ENCODE data around the gene EBI3.
"Not testable (repeated sequence)": the region's sequence is repeated elsewhere in the genome, so short reads cannot be mapped to it uniquely, and the experiment has no call there.

Gene EBI3

GRCh38 chr19:4278419-4279266 is 49.3 kb downstream of the EBI3 start, which contains the start of gene SHD:
SHD (plus strand) TSS chr19:4279266; CDS start chr19:4280064, 798 bp downstream.
- DNase-seq, result peak; percentile 39

- no peak for DNase-seq
These were observed 49.9 kb downstream of the EBI3 start for GRCh38 chr19:4279267-4279529.

- DNase-seq, result peak; percentile 60
These were observed 50.5 kb downstream of the EBI3 start for GRCh38 chr19:4279530-4280422.

GRCh38 chr19:4284176-4284958 is 55.0 kb downstream of the EBI3 start:
- DNase-seq, result no peak

- DNase-seq, result no peak
These were observed 55.7 kb downstream of the EBI3 start for GRCh38 chr19:4284974-4285373.

- not testable (repeated sequence) for DNase-seq
These were observed 56.8 kb downstream of the EBI3 start for GRCh38 chr19:4286141-4286540.
